A549 (cell line): ENCODE measurements around the gene LLGL2. TPM values are rescaled to one million over a fixed set of nuclear protein-coding genes. Genes with fewer than 3 reads are reported as not detected.
"Not testable (repeated sequence)": the region's sequence is repeated elsewhere in the genome, so short reads cannot be mapped to it uniquely, and the experiment has no call there.

ENCODE experiments used
- ATAC-seq, 2 experiments: fragments of 200-7000 bp in 1 of 2; fragments of >200 bp in 1 of 2; cut with Nextera tagmentation in 1 of 2; cut with Tn5 transposase in 1 of 2; 3 replicates each; pipeline versions ENCODE4 v1.8.0 to v1.9.1; 2018 to 2020; ENCODE audit warnings: mild to moderate bottlenecking in 1 of 2, moderate library complexity in 1 of 2
- CTCF ChIA-PET: fragments of 300-600 bp; sonication (Branson Sonifier 250); formaldehyde crosslinking; extraction: SDS; loops from one replicate; lab custom pipeline; 2021; ENCODE audit warnings: antibody characterized with exemption, inconsistent platforms; lab: Yijun Ruan, JAX
- POLR2A ChIA-PET: fragments of 350-600 bp; formaldehyde crosslinking; extraction: SDS; loops from one replicate; lab custom pipeline; 2021; ENCODE audit warnings: antibody characterized with exemption, inconsistent platforms; lab: Yijun Ruan, JAX
- DNase-seq, 2 experiments: peaks; one replicate each; pipeline versions ENCODE4 v3.0.0 to v3.0.0-alpha.2; 2011 to 2016; ENCODE audit warnings: low read depth in 1 of 2, low spot score in 1 of 2
- FAIRE-seq: peaks from 2 replicates; lab custom pipeline; 2011; peaks lifted over from hg19 to GRCh38; lab: Jason Lieb, UNC
- H3K27ac ChIP-seq, 2 experiments: fragments of >200 bp; sonication (Bioruptor Twin); formaldehyde crosslinking; 3 replicates each; pipeline ENCODE4 v1.5.1; 2016 to 2017
- H3K4me1 ChIP-seq: fragments of >200 bp; sonication (Bioruptor Twin); formaldehyde crosslinking; 3 replicates; pipeline ENCODE4 v1.6.1; 2016
- H3K4me2 ChIP-seq: fragments of >200 bp; sonication (Bioruptor Twin); formaldehyde crosslinking; 3 replicates; pipeline ENCODE4 v1.6.1; 2016
- H3K4me3 ChIP-seq: fragments of >200 bp; sonication (Bioruptor Twin); formaldehyde crosslinking; 3 replicates; pipeline ENCODE4 v1.5.1; 2016
- H3K9me3 ChIP-seq: fragments of >200 bp; sonication (Bioruptor Twin); formaldehyde crosslinking; 3 replicates; pipeline ENCODE4 v1.6.1; 2016
- BCL3 ChIP-seq: fragments of >200 bp; sonication (Bioruptor Twin); formaldehyde crosslinking; IDR thresholded peaks from 3 replicates; pipeline ENCODE4 v1.6.1; 2016
- CBX2 ChIP-seq: fragments of 200-600 bp; sonication (generic); IDR thresholded peaks from 2 replicates; pipeline ENCODE4 v1.6.1; 2016; ENCODE audit warnings: low read depth, mild to moderate bottlenecking, borderline replicate concordance
- EHF ChIP-seq: fragments of 250-450 bp; sonication (Bioruptor Pico); IDR thresholded peaks from 2 replicates; pipeline ENCODE4 v1.5.0; 2020; ENCODE audit warnings: mild to moderate bottlenecking
- EP300 ChIP-seq, 2 experiments: fragments of >200 bp; sonication (Bioruptor Twin); formaldehyde crosslinking; IDR thresholded peaks; 2 replicates in 1 of 2; 3 replicates in 1 of 2; pipeline ENCODE4 v1.6.1; 2016 to 2017
- FOSL2 ChIP-seq, 2 experiments: fragments of 450-650 bp in 1 of 2; fragments of >200 bp in 1 of 2; sonication (Bioruptor Twin) in 1 of 2; formaldehyde crosslinking; IDR thresholded peaks; 2 replicates each; pipeline versions ENCODE4 v1.5.0 to v1.6.1; 2016 to 2020; ENCODE audit warnings: mild to moderate bottlenecking in 1 of 2, moderate library complexity in 1 of 2
- MYC ChIP-seq: IDR thresholded peaks from 2 replicates; pipeline ENCODE4 v1.6.1; 2012; ENCODE audit warnings: mild to moderate bottlenecking, inconsistent platforms, low read length, improper control_type of control experiment, borderline replicate concordance
- POLR2A ChIP-seq: IDR thresholded peaks from 2 replicates; pipeline ENCODE4 v1.6.1; 2012; ENCODE audit warnings: mild to moderate bottlenecking, low read length
- RAD21 ChIP-seq, 2 experiments: fragments of >200 bp in 1 of 2; sonication (Bioruptor Twin) in 1 of 2; formaldehyde crosslinking in 1 of 2; IDR thresholded peaks in 1 of 2; conservative IDR thresholded peaks in 1 of 2; 2 replicates in 1 of 2; 3 replicates in 1 of 2; pipeline ENCODE4 v1.6.1; 2012 to 2018; ENCODE audit warnings: inconsistent platforms in 1 of 2
- WGBS: methylation state at CpG from one replicate; pipeline ENCODE4 v1.1.6; 2017; ENCODE audit errors: missing lambda C conversion rate; 5-methylcytosine and 5-hydroxymethylcytosine counted together
- polyA plus RNA-seq, 4 experiments: library from polyadenylated mRNA; depleted of rRNA in 3 of 4; stranded (reverse); fragments of >200 nt; fragmentation: RNase III in 1 of 4; extraction: RNeasy Plus Mini Kit Qiagen cat#74134 plus additional on column Dnase treatment in 1 of 4; gene quantifications; 2 replicates in 3 of 4; 3 replicates in 1 of 4; pipeline ENCODE4 v1.2.3, GENCODE V29; 2011 to 2017

The LLGL2 gene
- polyA plus RNA-seq, 2 of the 4 experiments (the other 2 are of a cell fraction) = 18.9 to 35.0 TPM

GRCh38 chr17:75591722-75592302, 66.3 kb downstream of the LLGL2 start (continued):
- no peak for TF ChIP-seq BCL3

GRCh38 chr17:75592348-75593020, 67.0 kb downstream of the LLGL2 start:
- 0 out of 2 replicates have a peak, but pooled peaks have one; percentile 11 for TF ChIP-seq POLR2A
- TF ChIP-seq CBX2 = no peak
- FAIRE-seq (no peak), DNase-seq (no peak), ATAC-seq (no peak)
- Histone ChIP-seq H3K27ac (no peak overlapping the region), H3K4me1 (peaks cover 19% of the 10 kb centered on the region), H3K4me2 (no peak overlapping the region), H3K9me3 (no peaks in the 10 kb centered on the region), H3K4me3 (no peak overlapping the region)
- WGBS = 81% methylated on average over 16 of the region's 17 CpGs
- POLR2A ChIA-PET = interaction anchor here (0.7 kb wide), 1 partner anchor 35 kb away, joined by 3 read pairs; no protein-coding TSS in a partner anchor
- CTCF ChIA-PET = interaction anchor here (1.1 to 29.9 kb wide), 8 partner anchors 10 to 157 kb away, joined by 3 to 926 read pairs (median 6); partner anchors contain the start of genes SMIM5 and TSEN54

GRCh38 chr17:75593430-75593829, 67.9 kb downstream of the LLGL2 start:
- WGBS = 73% methylated on average over 9 of the region's 9 CpGs
- POLR2A ChIA-PET, H3K4me2 ChIP-seq, DNase-seq, ATAC-seq, FAIRE-seq, H3K9me3 ChIP-seq, H3K27ac ChIP-seq, H3K4me3 ChIP-seq: not testable (repeated sequence)
- H3K4me1 ChIP-seq = peaks cover 16% of the 10 kb centered on the region
- CTCF ChIA-PET = interaction anchor here (1.1 to 29.9 kb wide), 4 partner anchors 9 to 155 kb away, joined by 3 to 926 read pairs (median 44); partner anchors contain the start of gene SMIM5

GRCh38 chr17:75594499-75595283, 69.2 kb downstream of the LLGL2 start:
- peak in 1 of 2 experiments; percentile 48 for DNase-seq
- TF ChIP-seq FOSL2 (IDR thresholded peaks at IDR 0.05) = no peak
- TF ChIP-seq FOSL2 (CRISPR knock-in tag; IDR thresholded peaks at IDR 0.05) = no peak
- TF ChIP-seq BCL3 = no peak
- no peak for TF ChIP-seq MYC
- no peak for TF ChIP-seq EP300 (IDR thresholded peaks at IDR 0.05)
- TF ChIP-seq EHF (CRISPR knock-in tag) = no peak
- TF ChIP-seq RAD21 (conservative IDR thresholded peaks at IDR 0.05 in 1 of 2, IDR thresholded peaks at IDR 0.05 in 1 of 2) = peak in 1 of 2 experiments; percentile 34; a peak in 2 of 5 replicates
- Histone ChIP-seq H3K9me3 (no peaks in the 10 kb centered on the region), H3K4me3 (no peak overlapping the region), H3K27ac (peak overlapping the region in 1 of 2 experiments; percentile 33; a peak in 2 of 6 replicates), H3K4me2 (no peak overlapping the region), H3K4me1 (peaks cover 8% of the 10 kb centered on the region)
- no peak for FAIRE-seq
- 71% methylated on average over 26 of the region's 28 CpGs for WGBS
- ATAC-seq = peak; percentile 13 to 57; a peak in 3 of 6 replicates
- CTCF ChIA-PET = interaction anchor here (0.5 to 29.9 kb wide), 6 partner anchors 8 to 229 kb away, joined by 3 to 926 read pairs (median 4); partner anchors contain the start of gene SMIM5
- POLR2A ChIA-PET = interaction anchor here (0.6 kb wide), 1 partner anchor 134 kb away, joined by 3 read pairs; no protein-coding TSS in a partner anchor
